Ovary (tissue), 3 donors: ENCODE measurements around the gene ABHD18.
A peak's percentile ranks its signal among the peaks of the same experiment; 100 is the strongest.

Source experiments
- EP300 ChIP-seq: sonication (generic); formaldehyde crosslinking; IDR thresholded peaks from one replicate; pipeline ENCODE4 v1.6.1; 2017; ENCODE audit warnings: antibody characterized with exemption
- POLR2A ChIP-seq: fragments of 450-650 bp; IDR thresholded peaks from one replicate; pipeline ENCODE4 v1.6.1; 2017; ENCODE audit warnings: antibody characterized with exemption, mild to moderate bottlenecking, moderate library complexity
- TF ChIP-seq, protein P1 (sequence below), 3 donors: fragments of 450-650 bp in 2 of 3; fragments of 200-600 bp in 1 of 3; IDR thresholded peaks; one replicate each; pipeline versions ENCODE4 v1.5.1 to v1.8.0; 2016 to 2022; ENCODE audit warnings: antibody characterized with exemption in 3 of 3, mild to moderate bottlenecking in 1 of 3
- donor health status: DM: no; HTN: no; CAD: no.

GRCh38 chr4:127965062-127965802, at the start of gene ABHD18, which contains the start of gene MFSD8:
- TF ChIP-seq, protein P1, sequence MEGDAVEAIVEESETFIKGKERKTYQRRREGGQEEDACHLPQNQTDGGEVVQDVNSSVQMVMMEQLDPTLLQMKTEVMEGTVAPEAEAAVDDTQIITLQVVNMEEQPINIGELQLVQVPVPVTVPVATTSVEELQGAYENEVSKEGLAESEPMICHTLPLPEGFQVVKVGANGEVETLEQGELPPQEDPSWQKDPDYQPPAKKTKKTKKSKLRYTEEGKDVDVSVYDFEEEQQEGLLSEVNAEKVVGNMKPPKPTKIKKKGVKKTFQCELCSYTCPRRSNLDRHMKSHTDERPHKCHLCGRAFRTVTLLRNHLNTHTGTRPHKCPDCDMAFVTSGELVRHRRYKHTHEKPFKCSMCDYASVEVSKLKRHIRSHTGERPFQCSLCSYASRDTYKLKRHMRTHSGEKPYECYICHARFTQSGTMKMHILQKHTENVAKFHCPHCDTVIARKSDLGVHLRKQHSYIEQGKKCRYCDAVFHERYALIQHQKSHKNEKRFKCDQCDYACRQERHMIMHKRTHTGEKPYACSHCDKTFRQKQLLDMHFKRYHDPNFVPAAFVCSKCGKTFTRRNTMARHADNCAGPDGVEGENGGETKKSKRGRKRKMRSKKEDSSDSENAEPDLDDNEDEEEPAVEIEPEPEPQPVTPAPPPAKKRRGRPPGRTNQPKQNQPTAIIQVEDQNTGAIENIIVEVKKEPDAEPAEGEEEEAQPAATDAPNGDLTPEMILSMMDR (IDR thresholded peaks at IDR 0.05), result peak in 2 of 3 donors; percentile 64 to 77
- TF ChIP-seq POLR2A, result peak; percentile 61
- no peak for TF ChIP-seq EP300
